ENCODE measurements around the gene PBX3. TPM values are rescaled to one million over a fixed set of nuclear protein-coding genes. Genes with fewer than 3 reads are reported as not detected.

Gene PBX3
- total RNA-seq, 1 donor: 27.6 TPM

- DNase-seq (ENCODE audit: low read depth): no peak
- TF ChIP-seq, protein P1, sequence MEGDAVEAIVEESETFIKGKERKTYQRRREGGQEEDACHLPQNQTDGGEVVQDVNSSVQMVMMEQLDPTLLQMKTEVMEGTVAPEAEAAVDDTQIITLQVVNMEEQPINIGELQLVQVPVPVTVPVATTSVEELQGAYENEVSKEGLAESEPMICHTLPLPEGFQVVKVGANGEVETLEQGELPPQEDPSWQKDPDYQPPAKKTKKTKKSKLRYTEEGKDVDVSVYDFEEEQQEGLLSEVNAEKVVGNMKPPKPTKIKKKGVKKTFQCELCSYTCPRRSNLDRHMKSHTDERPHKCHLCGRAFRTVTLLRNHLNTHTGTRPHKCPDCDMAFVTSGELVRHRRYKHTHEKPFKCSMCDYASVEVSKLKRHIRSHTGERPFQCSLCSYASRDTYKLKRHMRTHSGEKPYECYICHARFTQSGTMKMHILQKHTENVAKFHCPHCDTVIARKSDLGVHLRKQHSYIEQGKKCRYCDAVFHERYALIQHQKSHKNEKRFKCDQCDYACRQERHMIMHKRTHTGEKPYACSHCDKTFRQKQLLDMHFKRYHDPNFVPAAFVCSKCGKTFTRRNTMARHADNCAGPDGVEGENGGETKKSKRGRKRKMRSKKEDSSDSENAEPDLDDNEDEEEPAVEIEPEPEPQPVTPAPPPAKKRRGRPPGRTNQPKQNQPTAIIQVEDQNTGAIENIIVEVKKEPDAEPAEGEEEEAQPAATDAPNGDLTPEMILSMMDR (IDR thresholded peaks at IDR 0.05; ENCODE audit: insufficient read depth, low read depth, low read length): no peak
- no peak overlapping the region for H3K4me3 ChIP-seq (ENCODE audit: low read depth, low read length)
These were observed 235.7 kb downstream of the PBX3 start for GRCh38 chr9:125982798-125983406.

- H3K4me3 ChIP-seq (ENCODE audit: low read depth, low read length): no peak overlapping the region
- DNase-seq (ENCODE audit: low read depth): no peak
- TF ChIP-seq, protein P1 (IDR thresholded peaks at IDR 0.05; ENCODE audit: insufficient read depth, low read depth, low read length): no peak
These were observed 236.5 kb downstream of the PBX3 start for GRCh38 chr9:125983681-125984080.

- no peak overlapping the region for H3K4me3 ChIP-seq (ENCODE audit: low read depth, low read length)
- TF ChIP-seq, protein P1 (IDR thresholded peaks at IDR 0.05; ENCODE audit: insufficient read depth, low read depth, low read length): no peak
- DNase-seq (ENCODE audit: low read depth): no peak
These were observed 237.3 kb downstream of the PBX3 start for GRCh38 chr9:125984461-125984860.

GRCh38 chr9:125985142-125985997 is 238.2 kb downstream of the PBX3 start:
- TF ChIP-seq, protein P1 (IDR thresholded peaks at IDR 0.05; ENCODE audit: insufficient read depth, low read depth, low read length): no peak
- DNase-seq (ENCODE audit: low read depth): no peak
- H3K4me3 ChIP-seq (ENCODE audit: low read depth, low read length): no peak overlapping the region

- TF ChIP-seq, protein P1 (IDR thresholded peaks at IDR 0.05; ENCODE audit: insufficient read depth, low read depth, low read length): no peak
- no peak overlapping the region for H3K4me3 ChIP-seq (ENCODE audit: low read depth, low read length)
- DNase-seq (ENCODE audit: low read depth): no peak
These were observed 239.0 kb downstream of the PBX3 start for GRCh38 chr9:125985998-125986655.

DNA sequence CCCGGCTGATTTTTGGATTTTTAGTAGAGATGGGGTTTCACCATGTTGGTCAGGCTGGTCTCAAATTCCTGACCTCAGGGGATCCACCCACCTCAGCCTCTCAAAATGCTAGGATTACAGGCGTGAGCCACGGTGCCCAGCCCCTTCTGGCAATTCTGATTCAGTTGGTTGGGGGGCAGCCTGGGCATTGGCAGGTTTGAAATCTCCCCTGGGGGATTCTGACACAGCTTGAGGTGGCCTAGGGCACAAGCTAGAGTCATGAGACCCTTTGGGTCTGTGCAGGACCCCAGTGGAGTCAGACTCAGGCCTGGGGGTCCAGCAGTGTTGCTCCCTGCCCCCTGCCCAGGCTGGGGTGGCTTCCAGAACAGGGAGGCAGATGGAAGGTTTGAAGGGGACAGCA is 239.8 kb downstream of the PBX3 start:
- no peak for DNase-seq (ENCODE audit: low read depth)
- TF ChIP-seq, protein P1 (IDR thresholded peaks at IDR 0.05; ENCODE audit: insufficient read depth, low read depth, low read length): no peak
- H3K4me3 ChIP-seq (ENCODE audit: low read depth, low read length): no peak overlapping the region
